ENCODE measurements around the gene LNX2. TPM values are rescaled to one million over a fixed set of nuclear protein-coding genes. Genes with fewer than 3 reads are reported as not detected.

The LNX2 gene
- total RNA-seq, 1 donor from 2014 or later = 3.7 TPM

GRCh38 chr13:27663947-27664346, 43.6 kb upstream of the LNX2 start:
- no peak overlapping the region for H3K27ac ChIP-seq
- no peaks in the 10 kb centered on the region for H3K4me1 ChIP-seq
- no peak for DNase-seq (ENCODE audit: low spot score in 2 of 2)
- peaks cover 3 to 24% of the 10 kb centered on the region in 2 donors for H3K36me3 ChIP-seq
- intact Hi-C loops (cut with DNase I) = no loop called here
- no peak for TF ChIP-seq CTCF (IDR thresholded peaks at IDR 0.05)
- no peak overlapping the region for H3K4me3 ChIP-seq
- no peaks in the 10 kb centered on the region for H3K27me3 ChIP-seq
- no peaks in the 10 kb centered on the region for H3K9me3 ChIP-seq

DNA sequence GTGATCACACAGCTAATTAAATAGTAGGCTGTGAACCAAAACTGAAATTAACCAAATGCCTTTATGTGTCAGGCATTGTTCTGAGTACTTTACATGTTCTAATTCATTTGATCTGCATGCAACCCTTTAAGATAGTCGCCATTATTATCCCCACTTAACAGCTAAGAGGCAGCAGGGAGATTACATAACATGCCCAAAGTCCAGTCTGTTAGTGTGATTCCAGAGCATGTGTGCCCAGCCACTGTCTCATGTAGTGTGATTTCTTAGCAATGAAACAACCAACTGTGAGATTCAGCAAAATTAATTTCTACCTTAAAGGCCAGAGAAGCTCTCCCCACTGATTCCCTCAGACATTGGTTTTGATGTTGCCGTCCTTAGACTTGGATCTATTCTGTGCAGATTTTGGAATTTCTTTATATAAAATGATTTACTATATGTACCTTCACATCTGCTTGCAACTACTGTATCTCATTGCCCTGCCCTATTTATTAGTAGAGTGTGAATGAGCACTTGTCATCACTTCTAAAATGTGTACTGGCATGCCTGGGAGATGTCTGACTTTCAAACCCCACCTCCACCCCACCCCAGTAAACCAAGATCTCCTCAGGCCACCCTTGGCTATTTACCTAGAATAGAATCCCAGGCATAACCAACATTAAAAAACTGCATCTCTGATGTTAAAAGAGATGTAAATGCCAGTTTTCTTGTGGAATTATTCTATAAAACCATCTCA, 42.6 kb upstream of the LNX2 start:
- TF ChIP-seq CTCF (IDR thresholded peaks at IDR 0.05) = no peak
- intact Hi-C loops (cut with DNase I) = no loop called here
- DNase-seq (ENCODE audit: low spot score in 2 of 2) = no peak
- no peaks in the 10 kb centered on the region for H3K4me1 ChIP-seq
- peaks cover 3 to 24% of the 10 kb centered on the region in 2 donors for H3K36me3 ChIP-seq
- no peak overlapping the region for H3K27ac ChIP-seq
- H3K27me3 ChIP-seq = no peaks in the 10 kb centered on the region
- no peak overlapping the region for H3K4me3 ChIP-seq
- no peaks in the 10 kb centered on the region for H3K9me3 ChIP-seq

DNA sequence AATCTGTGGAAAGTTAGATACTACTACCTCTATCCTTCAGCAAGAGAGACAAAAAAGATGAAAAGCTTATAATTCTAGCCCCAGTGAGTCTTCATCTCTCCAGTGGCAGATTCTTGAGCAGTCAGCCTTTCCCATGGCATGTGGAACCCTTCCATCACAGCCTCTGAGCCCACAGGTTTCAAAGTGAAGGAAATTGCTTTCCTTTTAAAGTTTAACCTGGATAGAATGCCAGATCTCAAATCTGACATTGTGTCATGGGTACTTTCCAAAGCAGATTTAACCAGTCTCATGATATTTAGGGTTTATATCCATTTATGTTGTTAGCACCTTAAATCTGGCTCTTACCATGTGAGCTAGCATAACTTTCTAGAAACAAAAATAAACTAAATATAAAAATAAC, 40.7 kb upstream of the LNX2 start:
- no peak overlapping the region for H3K27ac ChIP-seq
- H3K9me3 ChIP-seq = no peaks in the 10 kb centered on the region
- no peaks in the 10 kb centered on the region for H3K27me3 ChIP-seq
- H3K36me3 ChIP-seq = peaks cover 3 to 18% of the 10 kb centered on the region in 2 donors
- intact Hi-C loops (cut with DNase I) = no loop called here
- TF ChIP-seq CTCF (IDR thresholded peaks at IDR 0.05) = no peak
- H3K4me3 ChIP-seq = no peak overlapping the region
- H3K4me1 ChIP-seq = no peaks in the 10 kb centered on the region
- DNase-seq (ENCODE audit: low spot score in 2 of 2) = no peak

- DNase-seq (ENCODE audit: low spot score in 2 of 2) = no peak
- H3K4me1 ChIP-seq = no peaks in the 10 kb centered on the region
- no peak for TF ChIP-seq CTCF (IDR thresholded peaks at IDR 0.05)
- no peak overlapping the region for H3K27ac ChIP-seq
- H3K36me3 ChIP-seq = peaks cover 0 to 14% of the 10 kb centered on the region in 2 donors
- intact Hi-C loops (cut with DNase I) = no loop called here
- H3K9me3 ChIP-seq = no peaks in the 10 kb centered on the region
- no peaks in the 10 kb centered on the region for H3K27me3 ChIP-seq
- H3K4me3 ChIP-seq = no peak overlapping the region
Observed at GRCh38 chr13:27660511-27660910, 40.2 kb upstream of the LNX2 start.

GRCh38 chr13:27659145-27659865, 39.0 kb upstream of the LNX2 start:
- Histone ChIP-seq H3K4me1 (no peaks in the 10 kb centered on the region), H3K27me3 (no peaks in the 10 kb centered on the region), H3K4me3 (no peak overlapping the region), H3K27ac (no peak overlapping the region), H3K9me3 (no peaks in the 10 kb centered on the region), H3K36me3 (peaks cover 0 to 14% of the 10 kb centered on the region in 2 donors)
- DNase-seq (ENCODE audit: low spot score in 2 of 2) = no peak
- intact Hi-C loops (cut with DNase I) = no loop called here
- no peak for TF ChIP-seq CTCF (IDR thresholded peaks at IDR 0.05)
